NCI-H1436 (cell line): ENCODE data around the gene LMAN1L.
"Not testable (repeated sequence)": the region's sequence is repeated elsewhere in the genome, so short reads cannot be mapped to it uniquely, and the experiment has no call there.

ENCODE experiments used
- DNase-seq: peaks from one replicate; lab custom pipeline; 2025; lab: John Stamatoyannopoulos, UW

The LMAN1L gene

GRCh38 chr15:74782259-74783071 lies 30.2 kb upstream of the LMAN1L start:
- DNase-seq = no peak

- DNase-seq = no peak
These were observed 29.4 kb upstream of the LMAN1L start for GRCh38 chr15:74783072-74783807.

- no peak for DNase-seq
These were observed 28.8 kb upstream of the LMAN1L start for GRCh38 chr15:74783808-74784175.

- no peak for DNase-seq
These were observed 28.0 kb upstream of the LMAN1L start for GRCh38 chr15:74784426-74785193.

GRCh38 chr15:74785194-74786032 lies 27.2 kb upstream of the LMAN1L start:
- DNase-seq = no peak

- DNase-seq = not testable (repeated sequence)
These were observed 26.6 kb upstream of the LMAN1L start for GRCh38 chr15:74786081-74786480.

- DNase-seq = no peak
These were observed 26.0 kb upstream of the LMAN1L start for GRCh38 chr15:74786551-74787165.

- peak; percentile 49 for DNase-seq
These were observed 25.2 kb upstream of the LMAN1L start for GRCh38 chr15:74787251-74788041.

GRCh38 chr15:74788042-74788682 lies 24.5 kb upstream of the LMAN1L start:
- DNase-seq = no peak

- DNase-seq = peak; percentile 28
These were observed 23.9 kb upstream of the LMAN1L start for GRCh38 chr15:74788683-74789151.

GRCh38 chr15:74789171-74789631 lies 23.4 kb upstream of the LMAN1L start:
- no peak for DNase-seq

GRCh38 chr15:74789741-74790079 lies 22.9 kb upstream of the LMAN1L start:
- DNase-seq = no peak

GRCh38 chr15:74790080-74790916 lies 22.3 kb upstream of the LMAN1L start:
- DNase-seq = no peak

GRCh38 chr15:74791007-74791406 lies 21.6 kb upstream of the LMAN1L start:
- DNase-seq = no peak

- no peak for DNase-seq
These were observed 21.0 kb upstream of the LMAN1L start for GRCh38 chr15:74791667-74792066.

GRCh38 chr15:74792227-74793016 lies 20.2 kb upstream of the LMAN1L start:
- DNase-seq = no peak

- no peak for DNase-seq
These were observed 19.3 kb upstream of the LMAN1L start for GRCh38 chr15:74793135-74794028.
